EL (cell line): Measurements from ENCODE around the gene CD2AP.
A peak's percentile ranks its signal among the peaks of the same experiment; 100 is the strongest.
"Not testable (repeated sequence)": the region's sequence is repeated elsewhere in the genome, so short reads cannot be mapped to it uniquely, and the experiment has no call there.

Experiments used
- DNase-seq: peaks from one replicate; pipeline ENCODE4 v3.0.0-alpha.2; 2016

Gene CD2AP

GRCh38 chr6:47477497-47478232 is at the start of gene CD2AP:
Gene CD2AP, plus strand, starts transcription at chr6:47477789. Its CDS starts 456 bp downstream, at chr6:47478245.
- peak; percentile 81 for DNase-seq

- DNase-seq = no peak
These were observed 49.3 kb upstream of the CD2AP start for GRCh38 chr6:47428288-47428687.

DNA sequence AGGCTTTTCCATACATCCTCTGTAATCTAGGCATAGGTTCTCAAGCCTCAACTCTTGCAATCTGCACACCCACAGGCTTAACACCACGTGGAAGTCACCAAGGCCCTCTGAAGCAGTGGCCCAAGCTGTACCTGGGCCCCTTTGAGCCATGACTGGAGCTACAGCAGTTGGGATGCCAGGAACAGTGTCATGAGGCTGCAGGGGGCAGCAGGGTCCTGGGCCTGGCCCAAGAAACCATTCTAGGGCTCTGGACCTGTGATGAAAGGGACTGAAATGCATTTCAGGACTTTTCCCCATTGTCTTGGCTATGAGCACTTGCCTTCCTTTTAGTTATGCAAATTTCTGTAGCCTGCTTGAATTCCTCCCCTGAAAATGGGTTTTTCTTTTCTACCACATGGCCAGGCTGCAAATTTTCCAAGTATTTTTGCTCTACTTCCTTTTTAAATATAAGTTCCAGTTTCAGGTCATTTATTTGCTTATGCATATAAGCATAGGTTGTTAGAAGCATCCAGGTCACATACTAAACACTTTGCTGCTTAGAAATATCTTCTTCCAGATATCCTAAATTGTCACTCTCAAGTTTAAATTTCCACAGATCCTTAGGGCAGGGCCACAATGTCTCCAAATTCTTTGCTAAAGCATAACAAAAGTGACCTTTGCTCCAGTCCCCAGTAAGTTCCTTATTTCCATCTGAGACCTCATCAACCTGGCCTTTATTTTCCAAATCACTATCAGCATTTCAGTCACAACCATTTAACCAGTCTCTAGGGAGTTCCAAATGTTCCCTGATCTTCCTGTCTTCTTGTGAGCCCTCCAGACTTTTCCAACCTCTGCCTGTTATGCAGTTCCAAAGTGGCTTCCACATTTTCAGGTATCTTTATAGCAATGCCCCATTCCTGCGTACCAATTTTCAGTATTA is 48.6 kb upstream of the CD2AP start:
- DNase-seq = no peak

GRCh38 chr6:47434372-47435253 is 43.0 kb upstream of the CD2AP start:
- no peak for DNase-seq

DNA sequence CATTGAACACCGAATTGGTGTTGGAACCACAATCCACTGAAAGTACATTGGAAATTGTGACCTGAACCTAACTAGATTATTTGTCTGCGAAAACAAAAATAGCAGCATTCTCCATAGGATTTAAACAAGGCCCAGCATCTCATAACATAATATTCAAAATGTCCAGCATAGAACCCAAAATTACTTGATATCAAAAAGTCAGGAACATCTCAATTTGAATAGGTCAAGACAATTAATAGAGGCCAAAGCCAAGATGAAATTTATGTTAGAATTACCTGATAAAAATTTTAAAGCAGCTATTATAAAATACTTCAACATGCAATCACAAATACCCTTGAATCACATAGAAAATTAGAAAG is 42.4 kb upstream of the CD2AP start:
- DNase-seq = no peak

GRCh38 chr6:47437592-47437991 is 40.0 kb upstream of the CD2AP start:
- no peak for DNase-seq

- DNase-seq = no peak
These were observed 38.9 kb upstream of the CD2AP start for GRCh38 chr6:47438481-47439347.

DNA sequence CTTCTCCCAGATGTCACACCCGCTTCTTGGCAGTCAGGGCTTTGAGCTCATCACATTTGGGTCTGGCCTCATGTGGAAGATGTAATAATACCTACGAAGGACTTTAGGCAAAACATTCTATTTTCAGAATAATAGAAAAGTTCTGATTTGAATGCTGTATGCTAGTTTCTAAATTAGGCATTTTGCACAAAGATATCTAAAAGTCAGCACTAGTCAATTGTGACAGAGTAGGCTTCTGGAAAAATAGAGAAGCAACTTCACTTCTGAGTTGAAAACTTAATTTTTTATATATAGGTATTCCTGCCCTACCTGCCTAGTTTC is 38.3 kb upstream of the CD2AP start:
- no peak for DNase-seq

GRCh38 chr6:47440719-47441118 is 36.9 kb upstream of the CD2AP start:
- DNase-seq = no peak

DNA sequence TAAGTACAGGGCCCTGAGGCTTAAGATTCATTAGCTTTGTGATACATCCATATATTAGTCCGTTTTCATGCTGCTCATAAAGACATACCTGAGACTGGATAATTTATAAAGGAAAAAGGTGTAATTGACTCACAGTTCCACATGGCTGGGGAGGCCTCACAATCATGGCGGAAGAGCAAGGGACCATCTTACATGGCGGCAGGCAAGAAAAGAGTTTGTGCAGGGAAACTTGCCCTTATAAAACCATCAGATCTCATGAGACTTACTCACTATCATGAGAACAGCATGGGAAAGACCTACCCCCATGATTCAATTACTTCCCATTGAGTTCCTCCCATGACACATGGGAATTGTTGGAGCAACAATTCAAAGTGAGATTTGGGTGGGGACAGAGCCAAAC is 32.6 kb upstream of the CD2AP start:
- not testable (repeated sequence) for DNase-seq

- DNase-seq = no peak
These were observed 30.8 kb upstream of the CD2AP start for GRCh38 chr6:47446669-47447330.

DNA sequence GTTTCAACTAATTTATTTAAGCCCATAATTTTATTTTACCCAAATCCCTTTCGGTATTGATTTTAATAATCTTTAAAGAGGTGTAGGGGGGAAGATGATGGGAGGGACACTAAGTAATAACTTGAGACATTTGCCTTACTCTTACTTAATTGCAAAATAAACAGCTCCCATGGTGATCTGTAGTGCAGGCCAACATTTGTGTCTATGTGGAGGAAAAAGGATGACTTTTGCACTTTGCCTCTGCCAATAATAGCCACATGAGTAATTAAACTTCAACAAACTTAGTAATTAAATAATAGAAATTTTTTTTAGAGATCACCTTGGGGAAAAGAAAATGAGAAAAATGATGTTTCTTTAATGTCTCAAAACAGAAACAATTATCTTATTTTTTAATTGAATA is 29.9 kb upstream of the CD2AP start:
- no peak for DNase-seq

DNA sequence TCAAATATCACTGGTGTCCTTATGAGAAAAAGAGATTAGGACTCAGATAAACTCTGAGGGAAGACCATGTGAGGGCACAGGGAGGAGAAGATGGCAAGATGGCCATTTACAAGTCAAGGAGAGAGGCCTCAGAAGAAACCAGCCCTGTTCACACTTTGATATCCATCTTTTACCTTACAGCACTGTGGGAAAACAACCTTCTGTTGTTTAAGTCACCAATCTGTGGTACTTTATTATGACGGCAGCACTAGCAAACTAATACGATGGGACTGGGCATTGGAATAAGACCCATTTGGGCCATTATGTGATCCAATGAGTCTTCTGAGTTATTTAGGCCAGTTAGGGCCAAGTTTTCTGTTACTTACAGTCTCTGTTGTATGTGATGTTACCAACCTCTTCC is 26.4 kb upstream of the CD2AP start:
- no peak for DNase-seq

GRCh38 chr6:47452899-47453298 is 24.7 kb upstream of the CD2AP start:
- no peak for DNase-seq

DNA sequence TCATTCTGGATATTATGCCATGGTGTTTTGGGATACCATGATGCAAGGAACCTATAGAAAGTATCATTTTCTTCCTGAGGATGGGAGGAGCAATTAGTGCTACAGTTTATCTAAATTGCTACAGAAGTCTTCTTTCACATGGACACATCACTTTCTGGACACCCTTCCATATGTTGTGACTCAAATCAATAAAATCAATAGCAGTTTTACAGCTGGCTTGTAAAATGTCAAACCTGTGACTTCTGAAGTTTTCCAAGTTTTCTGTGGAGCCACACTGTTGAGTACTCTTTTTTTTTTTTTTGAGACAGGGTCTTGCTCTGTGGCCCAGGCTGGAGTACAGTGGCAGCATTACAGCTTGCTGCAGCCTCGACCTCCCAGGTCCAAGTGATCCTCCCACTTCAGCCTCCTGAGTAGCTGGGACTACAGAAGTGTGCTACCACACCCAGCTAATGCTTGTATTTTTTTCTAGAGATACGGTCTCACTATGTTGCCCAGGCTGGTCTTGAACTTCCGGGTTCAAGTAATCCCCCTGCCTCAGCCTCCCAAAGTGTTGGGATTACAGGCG is 24.1 kb upstream of the CD2AP start:
- DNase-seq = no peak

DNA sequence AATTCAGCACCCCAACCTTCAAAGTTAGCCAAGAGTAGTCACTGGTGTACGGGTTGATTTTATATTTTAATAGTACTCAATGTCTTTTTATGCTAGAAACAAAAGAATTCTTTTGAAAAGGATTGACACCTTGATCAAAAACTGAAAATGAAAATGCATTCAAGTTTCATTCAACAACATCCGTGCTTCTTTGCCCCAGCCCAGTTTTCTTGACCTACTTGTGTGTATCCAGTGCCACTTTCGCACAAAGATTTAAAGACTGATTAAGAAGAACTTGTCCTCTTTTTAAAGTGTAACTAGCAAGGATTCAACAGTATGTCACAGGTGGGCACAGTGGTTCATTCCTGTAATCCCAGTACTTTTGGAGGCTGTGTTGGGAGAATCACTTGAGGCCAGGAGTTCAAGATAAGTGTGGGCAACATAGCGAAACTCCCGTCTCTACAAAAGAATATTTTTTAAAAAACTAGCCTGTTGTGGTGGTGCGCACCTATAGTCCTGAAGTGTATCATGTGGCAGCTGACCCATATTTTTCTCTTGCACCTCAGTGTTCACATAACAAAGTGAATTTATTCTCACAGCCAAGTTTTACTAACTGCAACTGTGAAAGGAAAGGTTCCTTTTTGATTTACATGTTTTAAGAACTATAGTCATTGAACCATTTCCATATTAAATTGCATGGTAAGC is 22.7 kb upstream of the CD2AP start:
- no peak for DNase-seq

DNA sequence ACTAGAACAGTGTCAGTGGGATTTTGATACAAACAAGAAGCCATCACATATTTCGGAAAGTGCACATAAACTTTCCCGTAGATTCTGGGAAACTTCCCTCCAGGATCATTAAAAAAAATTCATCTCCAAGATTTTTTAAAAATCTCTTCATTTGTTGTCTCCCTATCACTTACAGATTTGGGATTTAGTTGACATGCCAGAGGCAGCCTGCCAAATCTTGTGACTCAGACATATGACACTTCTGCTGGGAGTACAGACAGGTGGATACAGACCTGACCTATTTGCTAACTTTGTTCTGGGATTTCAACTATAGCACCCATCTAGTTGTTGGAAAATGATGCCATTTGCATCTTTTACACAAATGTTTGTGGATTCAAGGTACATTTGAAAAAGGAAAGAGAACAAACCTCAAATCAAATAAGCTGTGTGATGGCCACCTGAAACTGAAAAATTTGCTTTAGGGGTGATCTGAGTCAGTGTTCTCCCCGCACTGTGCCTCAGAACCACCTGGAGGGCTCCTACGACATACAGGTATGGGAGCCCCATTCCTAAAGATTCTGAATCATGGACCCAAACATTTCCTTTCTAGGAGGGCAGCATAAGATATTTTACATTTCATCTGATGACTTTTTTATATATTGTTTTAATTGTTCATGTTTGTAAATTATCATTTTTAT is 21.9 kb upstream of the CD2AP start:
- DNase-seq = no peak

- no peak for DNase-seq
These were observed 21.0 kb upstream of the CD2AP start for GRCh38 chr6:47456536-47456975.

- DNase-seq = no peak
These were observed 20.2 kb upstream of the CD2AP start for GRCh38 chr6:47457370-47457769.

- no peak for DNase-seq
These were observed 13.5 kb upstream of the CD2AP start for GRCh38 chr6:47464052-47464451.
